HCT116 (cell line): ENCODE data around the gene TXLNB.

Experiments
- CEBPB ChIP-seq: IDR thresholded peaks from 2 replicates; pipeline ENCODE4 v1.6.1; 2012; ENCODE audit warnings: low read depth
- CTCF ChIP-seq, 3 experiments: fragments of 200-600 bp in 1 of 3; sonication (generic) in 1 of 3; IDR thresholded peaks in 2 of 3; conservative IDR thresholded peaks in 1 of 3; 2 replicates each; pipeline ENCODE4 v1.5.1; 2012 to 2017; ENCODE audit warnings: low read depth in 2 of 3, low read length in 2 of 3, antibody characterized with exemption in 1 of 3, borderline replicate concordance in 1 of 3, control low read depth in 1 of 3, mild to moderate bottlenecking in 1 of 3, mixed read lengths in 1 of 3, mixed run types in 1 of 3, moderate library complexity in 1 of 3; ENCODE audit not compliant: insufficient read depth in 1 of 3
- EZH2 ChIP-seq: fragments of 200-600 bp; sonication (generic); IDR thresholded peaks from 2 replicates; pipeline ENCODE4 v1.6.1; 2017; ENCODE audit warnings: antibody characterized with exemption, mixed run types
- POLR2A ChIP-seq: IDR thresholded peaks from 2 replicates; pipeline ENCODE4 v1.7.0; 2011; ENCODE audit warnings: borderline replicate concordance; ENCODE audit not compliant: insufficient read depth, insufficient read length; ENCODE audit errors: extremely low read depth
- TCF7L2 ChIP-seq: IDR thresholded peaks from 2 replicates; pipeline ENCODE4 v1.7.0; 2011; ENCODE audit warnings: borderline replicate concordance, inconsistent platforms; ENCODE audit not compliant: insufficient read depth, insufficient read length; ENCODE audit errors: extremely low read depth
- TF ChIP-seq, protein P1 (sequence below): IDR thresholded peaks from 2 replicates; pipeline ENCODE4 v1.6.1; 2012; ENCODE audit warnings: low read depth

DNA sequence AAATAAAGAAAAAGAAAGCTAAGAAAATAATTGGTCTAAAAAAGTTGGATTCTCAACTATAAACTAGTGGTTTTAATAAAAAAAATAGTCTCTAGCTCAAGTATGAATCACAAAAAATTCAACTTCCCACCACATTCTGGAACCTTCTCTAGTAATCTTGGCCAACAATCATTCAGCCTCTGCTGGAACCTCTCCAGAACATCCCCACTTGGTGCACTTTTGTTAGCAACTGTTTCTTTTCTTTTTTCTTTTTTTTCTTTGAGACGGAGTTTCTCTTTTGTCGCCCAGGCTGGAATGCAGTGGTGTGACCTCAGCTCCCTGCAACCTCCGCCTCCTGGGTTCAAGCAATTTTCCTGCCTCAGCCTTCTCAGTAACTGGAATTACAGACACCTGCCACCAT is 35.7 kb downstream of the TXLNB start:
- TF ChIP-seq TCF7L2 (no peak), CTCF (IDR thresholded peaks at IDR 0.05 in 2 of 3, conservative IDR thresholded peaks at IDR 0.05 in 1 of 3; ENCODE audit: borderline replicate concordance in 1 of 3, insufficient read depth in 1 of 3, low read depth in 2 of 3, low read length in 2 of 3) (no peak), CEBPB (no peak), EZH2 (no peak), POLR2A (no peak)
- TF ChIP-seq, protein P1, sequence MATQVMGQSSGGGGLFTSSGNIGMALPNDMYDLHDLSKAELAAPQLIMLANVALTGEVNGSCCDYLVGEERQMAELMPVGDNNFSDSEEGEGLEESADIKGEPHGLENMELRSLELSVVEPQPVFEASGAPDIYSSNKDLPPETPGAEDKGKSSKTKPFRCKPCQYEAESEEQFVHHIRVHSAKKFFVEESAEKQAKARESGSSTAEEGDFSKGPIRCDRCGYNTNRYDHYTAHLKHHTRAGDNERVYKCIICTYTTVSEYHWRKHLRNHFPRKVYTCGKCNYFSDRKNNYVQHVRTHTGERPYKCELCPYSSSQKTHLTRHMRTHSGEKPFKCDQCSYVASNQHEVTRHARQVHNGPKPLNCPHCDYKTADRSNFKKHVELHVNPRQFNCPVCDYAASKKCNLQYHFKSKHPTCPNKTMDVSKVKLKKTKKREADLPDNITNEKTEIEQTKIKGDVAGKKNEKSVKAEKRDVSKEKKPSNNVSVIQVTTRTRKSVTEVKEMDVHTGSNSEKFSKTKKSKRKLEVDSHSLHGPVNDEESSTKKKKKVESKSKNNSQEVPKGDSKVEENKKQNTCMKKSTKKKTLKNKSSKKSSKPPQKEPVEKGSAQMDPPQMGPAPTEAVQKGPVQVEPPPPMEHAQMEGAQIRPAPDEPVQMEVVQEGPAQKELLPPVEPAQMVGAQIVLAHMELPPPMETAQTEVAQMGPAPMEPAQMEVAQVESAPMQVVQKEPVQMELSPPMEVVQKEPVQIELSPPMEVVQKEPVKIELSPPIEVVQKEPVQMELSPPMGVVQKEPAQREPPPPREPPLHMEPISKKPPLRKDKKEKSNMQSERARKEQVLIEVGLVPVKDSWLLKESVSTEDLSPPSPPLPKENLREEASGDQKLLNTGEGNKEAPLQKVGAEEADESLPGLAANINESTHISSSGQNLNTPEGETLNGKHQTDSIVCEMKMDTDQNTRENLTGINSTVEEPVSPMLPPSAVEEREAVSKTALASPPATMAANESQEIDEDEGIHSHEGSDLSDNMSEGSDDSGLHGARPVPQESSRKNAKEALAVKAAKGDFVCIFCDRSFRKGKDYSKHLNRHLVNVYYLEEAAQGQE: no peak
